ENCODE data around the gene DGAT2.

- TF ChIP-seq CTCF (IDR thresholded peaks at IDR 0.05; ENCODE audit: borderline replicate concordance, extremely low read depth, low read length, poor library complexity, severe bottlenecking) (no peak), EZH2 (IDR thresholded peaks at IDR 0.05; ENCODE audit: borderline replicate concordance, low read depth, low read length, severe bottlenecking) (no peak)
These were observed 71.3 kb downstream of the DGAT2 start for GRCh38 chr11:75839851-75840250.
